ENCODE results near the gene PRKCH. TPM values are rescaled to one million over a fixed set of nuclear protein-coding genes. Genes with fewer than 3 reads are reported as not detected.
A peak's percentile ranks its signal among the peaks of the same experiment; 100 is the strongest.

Gene PRKCH
- polyA plus RNA-seq, 2 of the 4 experiments (the other 2 are of a cell fraction): 10.0 to 10.2 TPM

DNA sequence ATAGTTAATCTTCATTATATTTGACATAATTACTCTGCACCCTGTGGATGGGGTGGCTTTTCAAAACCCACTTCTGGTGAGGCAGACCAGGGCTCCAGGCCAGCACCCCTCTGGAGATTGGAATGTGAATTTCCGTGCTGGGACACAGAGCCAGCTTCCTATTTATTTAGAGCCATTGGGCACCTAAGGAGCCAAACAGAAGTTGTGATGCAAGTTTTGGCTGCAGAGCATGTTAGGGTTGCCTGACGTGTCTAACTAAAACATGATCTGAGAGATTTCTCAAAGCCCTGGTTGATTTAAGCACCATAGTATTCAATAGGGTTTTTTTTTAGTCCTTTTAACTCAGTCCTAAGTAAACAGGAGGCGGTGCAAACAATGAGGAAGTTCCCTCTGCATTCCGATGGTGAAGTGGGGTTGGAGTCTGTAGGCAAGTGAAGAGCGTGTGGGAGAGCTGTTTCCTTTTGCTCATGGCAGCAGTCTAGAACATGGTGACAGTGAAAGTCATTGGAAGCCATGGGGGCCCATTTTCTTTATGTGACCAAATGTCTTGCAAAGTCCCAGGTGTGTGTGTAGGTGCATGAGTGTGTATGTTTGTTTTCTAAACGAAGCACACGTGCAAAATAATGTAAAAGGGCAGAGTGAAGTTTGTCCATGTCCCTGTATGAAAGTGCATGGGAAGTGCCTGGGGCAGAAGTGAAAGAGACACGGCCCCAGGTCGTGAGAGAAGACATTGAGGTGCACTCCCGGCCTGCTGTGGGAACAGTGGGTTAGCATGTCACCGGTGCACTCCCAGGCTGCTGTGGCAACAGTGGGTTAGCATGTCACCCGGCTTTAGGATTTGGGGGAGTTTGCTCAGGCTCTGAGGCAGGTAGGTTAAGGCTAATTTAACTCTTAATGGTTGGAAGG, 117.7 kb downstream of the PRKCH start:
- peak; percentile 91 to 94 for ATAC-seq
- POLR2A ChIA-PET: interaction anchor here (1.1 to 1.4 kb wide), 2 partner anchors 118 to 323 kb away, joined by 4 to 5 read pairs; partner anchors contain the start of genes PRKCH and SNAPC1
- Histone ChIP-seq H3K4me2 (peak overlapping the region; percentile 77), H3K9me3 (no peaks in the 10 kb centered on the region), H3K27ac (peak overlapping the region; percentile 71 to 88), H3K4me1 (peaks cover 50% of the 10 kb centered on the region), H3K4me3 (peak overlapping the region; percentile 7; the same call in 2 of the 3 replicates)
- FAIRE-seq: no peak
- DNase-seq (ENCODE audit: low read depth in 1 of 2, low spot score in 1 of 2): peak; percentile 74 to 76
- WGBS (ENCODE audit: missing lambda C conversion rate): 10% methylated on average over 12 of the region's 12 CpGs
- TF ChIP-seq NFE2L2 (conservative IDR thresholded peaks at IDR 0.05; ENCODE audit: low read length) (no peak), EP300 (IDR thresholded peaks at IDR 0.05) (peak; percentile 78 to 94; a peak in 3 of 5 replicates), JUN (IDR thresholded peaks at IDR 0.05) (peak; percentile 68 to 83; a peak in 3 of 5 replicates), BHLHE40 (IDR thresholded peaks at IDR 0.05; ENCODE audit: low read depth, low read length) (no peak), GATA3 (IDR thresholded peaks at IDR 0.05; ENCODE audit: borderline replicate concordance) (peak; percentile 75), POLR2A (IDR thresholded peaks at IDR 0.05; ENCODE audit: low read length) (no peak), JUNB (IDR thresholded peaks at IDR 0.05) (peak; percentile 53; the same call in 1 of the 2 replicates), ZC3H11A (IDR thresholded peaks at IDR 0.05) (no peak), HOXA7 (CRISPR knock-in tag; IDR thresholded peaks at IDR 0.05) (no peak), BCL3 (IDR thresholded peaks at IDR 0.05) (peak; percentile 86; the same call in 2 of the 3 replicates), FOSL2 (IDR thresholded peaks at IDR 0.05) (no peak), FOSL2 (CRISPR knock-in tag; IDR thresholded peaks at IDR 0.05) (peak; percentile 38; the same call in 1 of the 2 replicates), CEBPB (IDR thresholded peaks at IDR 0.05) (peak; percentile 60 to 81; a peak in 3 of 4 replicates), RNF2 (IDR thresholded peaks at IDR 0.05; ENCODE audit: borderline replicate concordance, low read depth) (no peak), CBX8 (IDR thresholded peaks at IDR 0.05) (no peak), SMC3 (IDR thresholded peaks at IDR 0.05) (no peak), RAD21 (conservative IDR thresholded peaks at IDR 0.05 in 1 of 2, IDR thresholded peaks at IDR 0.05 in 1 of 2) (no peak; a peak in 1 of 5 replicates), CTCF (IDR thresholded peaks at IDR 0.05) (no peak), KDM1A (IDR thresholded peaks at IDR 0.05; ENCODE audit: low read depth) (no peak)
- TF ChIP-seq, protein P1, sequence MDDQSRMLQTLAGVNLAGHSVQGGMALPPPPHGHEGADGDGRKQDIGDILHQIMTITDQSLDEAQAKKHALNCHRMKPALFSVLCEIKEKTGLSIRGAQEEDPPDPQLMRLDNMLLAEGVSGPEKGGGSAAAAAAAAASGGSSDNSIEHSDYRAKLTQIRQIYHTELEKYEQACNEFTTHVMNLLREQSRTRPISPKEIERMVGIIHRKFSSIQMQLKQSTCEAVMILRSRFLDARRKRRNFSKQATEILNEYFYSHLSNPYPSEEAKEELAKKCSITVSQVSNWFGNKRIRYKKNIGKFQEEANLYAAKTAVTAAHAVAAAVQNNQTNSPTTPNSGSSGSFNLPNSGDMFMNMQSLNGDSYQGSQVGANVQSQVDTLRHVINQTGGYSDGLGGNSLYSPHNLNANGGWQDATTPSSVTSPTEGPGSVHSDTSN (IDR thresholded peaks at IDR 0.05): no peak
- TF ChIP-seq, protein P2, sequence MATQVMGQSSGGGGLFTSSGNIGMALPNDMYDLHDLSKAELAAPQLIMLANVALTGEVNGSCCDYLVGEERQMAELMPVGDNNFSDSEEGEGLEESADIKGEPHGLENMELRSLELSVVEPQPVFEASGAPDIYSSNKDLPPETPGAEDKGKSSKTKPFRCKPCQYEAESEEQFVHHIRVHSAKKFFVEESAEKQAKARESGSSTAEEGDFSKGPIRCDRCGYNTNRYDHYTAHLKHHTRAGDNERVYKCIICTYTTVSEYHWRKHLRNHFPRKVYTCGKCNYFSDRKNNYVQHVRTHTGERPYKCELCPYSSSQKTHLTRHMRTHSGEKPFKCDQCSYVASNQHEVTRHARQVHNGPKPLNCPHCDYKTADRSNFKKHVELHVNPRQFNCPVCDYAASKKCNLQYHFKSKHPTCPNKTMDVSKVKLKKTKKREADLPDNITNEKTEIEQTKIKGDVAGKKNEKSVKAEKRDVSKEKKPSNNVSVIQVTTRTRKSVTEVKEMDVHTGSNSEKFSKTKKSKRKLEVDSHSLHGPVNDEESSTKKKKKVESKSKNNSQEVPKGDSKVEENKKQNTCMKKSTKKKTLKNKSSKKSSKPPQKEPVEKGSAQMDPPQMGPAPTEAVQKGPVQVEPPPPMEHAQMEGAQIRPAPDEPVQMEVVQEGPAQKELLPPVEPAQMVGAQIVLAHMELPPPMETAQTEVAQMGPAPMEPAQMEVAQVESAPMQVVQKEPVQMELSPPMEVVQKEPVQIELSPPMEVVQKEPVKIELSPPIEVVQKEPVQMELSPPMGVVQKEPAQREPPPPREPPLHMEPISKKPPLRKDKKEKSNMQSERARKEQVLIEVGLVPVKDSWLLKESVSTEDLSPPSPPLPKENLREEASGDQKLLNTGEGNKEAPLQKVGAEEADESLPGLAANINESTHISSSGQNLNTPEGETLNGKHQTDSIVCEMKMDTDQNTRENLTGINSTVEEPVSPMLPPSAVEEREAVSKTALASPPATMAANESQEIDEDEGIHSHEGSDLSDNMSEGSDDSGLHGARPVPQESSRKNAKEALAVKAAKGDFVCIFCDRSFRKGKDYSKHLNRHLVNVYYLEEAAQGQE (IDR thresholded peaks at IDR 0.05): no peak
- TF ChIP-seq, protein P3, sequence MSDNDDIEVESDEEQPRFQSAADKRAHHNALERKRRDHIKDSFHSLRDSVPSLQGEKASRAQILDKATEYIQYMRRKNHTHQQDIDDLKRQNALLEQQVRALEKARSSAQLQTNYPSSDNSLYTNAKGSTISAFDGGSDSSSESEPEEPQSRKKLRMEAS (IDR thresholded peaks at IDR 0.05): no peak
- CTCF ChIA-PET: interaction anchor here (1.2 kb wide), 1 partner anchor 22 kb away, joined by 3 read pairs; no protein-coding TSS in a partner anchor

Measured in A549 (cell line).